Upper lobe of right lung (tissue), 1 donor: ENCODE results near the gene HNRNPA1L2. TPM values are rescaled to one million over a fixed set of nuclear protein-coding genes. Genes with fewer than 3 reads are reported as not detected.
"Not testable (repeated sequence)": the region's sequence is repeated elsewhere in the genome, so short reads cannot be mapped to it uniquely, and the experiment has no call there.

Source experiments
- ATAC-seq: fragments of 200-7000 bp; cut with Tn5 transposase; one replicate; pipeline ENCODE4 v1.9.1; 2020; ENCODE audit warnings: mild to moderate bottlenecking, moderate library complexity
- DNase-seq: peaks from one replicate; pipeline ENCODE4 v3.0.0-alpha.2; 2020
- H3K27ac ChIP-seq: fragments of 200-600 bp; one replicate; pipeline ENCODE4 v1.8.0; 2022
- H3K27me3 ChIP-seq: fragments of 200-600 bp; one replicate; pipeline ENCODE4 v1.8.0; 2022; ENCODE audit warnings: mild to moderate bottlenecking
- H3K36me3 ChIP-seq: fragments of 200-600 bp; one replicate; pipeline ENCODE4 v1.8.0; 2022
- H3K4me1 ChIP-seq: fragments of 200-600 bp; one replicate; pipeline ENCODE4 v1.8.0; 2022
- H3K4me3 ChIP-seq: fragments of 200-600 bp; one replicate; pipeline ENCODE4 v1.8.0; 2022; ENCODE audit warnings: mild to moderate bottlenecking
- H3K9me3 ChIP-seq: fragments of 200-600 bp; one replicate; pipeline ENCODE4 v1.8.0; 2022
- CTCF ChIP-seq: fragments of 200-600 bp; IDR thresholded peaks from one replicate; pipeline ENCODE4 v1.8.0; 2022; ENCODE audit warnings: antibody characterized with exemption
- intact Hi-C: fragments of 100-400 bp; cut with DNase I; formaldehyde crosslinking; loops from one replicate; pipeline ENCODE4 v1.11.0; 2022
- total RNA-seq: library from RNA; stranded (reverse); fragmentation: NEBNext Ultra II Directional; extraction: Animal tissue kit (Norgen Biotek cat#: 25700); gene quantifications from one replicate; pipeline ENCODE4 v1.2.1, GENCODE V29; 2021
- donor health status: DM: no; HTN: yes; CAD: no; lungs with severe emphysema.

Gene HNRNPA1L2
- total RNA-seq, 1 donor from 2014 or later: 6.5 TPM

- Histone ChIP-seq H3K4me1 (no peaks in the 10 kb centered on the region), H3K27me3 (no peaks in the 10 kb centered on the region), H3K9me3 (no peaks in the 10 kb centered on the region), H3K4me3 (peak overlapping the region; percentile 68), H3K27ac (peak overlapping the region; percentile 80), H3K36me3 (no peaks in the 10 kb centered on the region)
- TF ChIP-seq CTCF: no peak
- intact Hi-C loops: no loop called here
- DNase-seq (no peak), ATAC-seq (no peak)
Measured at GRCh38 chr13:52600666-52601065, 41.6 kb upstream of the HNRNPA1L2 start.

- intact Hi-C loops, H3K4me1 ChIP-seq, H3K36me3 ChIP-seq, DNase-seq, H3K4me3 ChIP-seq, H3K27ac ChIP-seq, ATAC-seq, H3K27me3 ChIP-seq, H3K9me3 ChIP-seq: not testable (repeated sequence)
Measured at GRCh38 chr13:52603316-52603715, 38.9 kb upstream of the HNRNPA1L2 start.

GRCh38 chr13:52606126-52606525 lies 36.1 kb upstream of the HNRNPA1L2 start:
- H3K36me3 ChIP-seq, intact Hi-C loops, ATAC-seq: not testable (repeated sequence)

GRCh38 chr13:52606795-52607194 lies 35.4 kb upstream of the HNRNPA1L2 start:
- H3K36me3 ChIP-seq, H3K9me3 ChIP-seq, H3K27me3 ChIP-seq, DNase-seq, ATAC-seq, H3K4me1 ChIP-seq, intact Hi-C loops, H3K4me3 ChIP-seq, H3K27ac ChIP-seq: not testable (repeated sequence)

More at GRCh38 chr13:52606126-52606525, 36.1 kb upstream of the HNRNPA1L2 start:
- H3K4me3 ChIP-seq, DNase-seq, H3K27me3 ChIP-seq, H3K27ac ChIP-seq, H3K4me1 ChIP-seq, H3K9me3 ChIP-seq: not testable (repeated sequence)

GRCh38 chr13:52608184-52608583 lies 34.0 kb upstream of the HNRNPA1L2 start:
- DNase-seq, H3K4me3 ChIP-seq, H3K27me3 ChIP-seq, H3K4me1 ChIP-seq, H3K36me3 ChIP-seq, intact Hi-C loops, ATAC-seq, H3K9me3 ChIP-seq, H3K27ac ChIP-seq: not testable (repeated sequence)

- H3K36me3 ChIP-seq, H3K27ac ChIP-seq, H3K27me3 ChIP-seq, DNase-seq, H3K4me1 ChIP-seq, intact Hi-C loops, H3K9me3 ChIP-seq, H3K4me3 ChIP-seq: not testable (repeated sequence)
- peak; percentile 81 for ATAC-seq
- peak; percentile 53 for TF ChIP-seq CTCF
Measured at GRCh38 chr13:52609013-52609606, 33.1 kb upstream of the HNRNPA1L2 start.

GRCh38 chr13:52610158-52610557 lies 32.1 kb upstream of the HNRNPA1L2 start:
- H3K9me3 ChIP-seq, H3K27me3 ChIP-seq, intact Hi-C loops, ATAC-seq, H3K27ac ChIP-seq, H3K4me1 ChIP-seq, H3K36me3 ChIP-seq, H3K4me3 ChIP-seq, DNase-seq: not testable (repeated sequence)

GRCh38 chr13:52615134-52615801 lies 27.0 kb upstream of the HNRNPA1L2 start:
- no peak overlapping the region for H3K4me3 ChIP-seq
- H3K9me3 ChIP-seq: no peaks in the 10 kb centered on the region
- H3K4me1 ChIP-seq: no peaks in the 10 kb centered on the region
- H3K27me3 ChIP-seq: no peaks in the 10 kb centered on the region
- no peak for DNase-seq
- no peak for TF ChIP-seq CTCF
- H3K36me3 ChIP-seq: no peaks in the 10 kb centered on the region
- intact Hi-C loops: no loop called here
- no peak for ATAC-seq
- H3K27ac ChIP-seq: no peak overlapping the region
